ENCODE results near the gene ADAMTS14.

- TF ChIP-seq ZNF8 (CRISPR knock-in tag; IDR thresholded peaks at IDR 0.05) (no peak), TSHZ2 (CRISPR knock-in tag; IDR thresholded peaks at IDR 0.05) (no peak), CREB5 (CRISPR knock-in tag; IDR thresholded peaks at IDR 0.05; ENCODE audit: low read depth) (no peak), PPARA (CRISPR knock-in tag; IDR thresholded peaks at IDR 0.05; ENCODE audit: borderline replicate concordance) (no peak), SNAI2 (CRISPR knock-in tag; IDR thresholded peaks at IDR 0.05) (no peak), CSRNP3 (CRISPR knock-in tag; IDR thresholded peaks at IDR 0.05) (no peak), TCF4 (CRISPR knock-in tag; IDR thresholded peaks at IDR 0.05; ENCODE audit: borderline replicate concordance) (no peak), POU6F1 (CRISPR knock-in tag; IDR thresholded peaks at IDR 0.05; ENCODE audit: borderline replicate concordance, low read depth) (no peak)
Observed at GRCh38 chr10:70730955-70731354, 58.6 kb downstream of the ADAMTS14 start.

Measured in SK-N-SH treated with all-trans-retinoic acid at 6 μM for 48 hours (cell line).